Measurements from ENCODE around the gene ZMYND8.

DNA sequence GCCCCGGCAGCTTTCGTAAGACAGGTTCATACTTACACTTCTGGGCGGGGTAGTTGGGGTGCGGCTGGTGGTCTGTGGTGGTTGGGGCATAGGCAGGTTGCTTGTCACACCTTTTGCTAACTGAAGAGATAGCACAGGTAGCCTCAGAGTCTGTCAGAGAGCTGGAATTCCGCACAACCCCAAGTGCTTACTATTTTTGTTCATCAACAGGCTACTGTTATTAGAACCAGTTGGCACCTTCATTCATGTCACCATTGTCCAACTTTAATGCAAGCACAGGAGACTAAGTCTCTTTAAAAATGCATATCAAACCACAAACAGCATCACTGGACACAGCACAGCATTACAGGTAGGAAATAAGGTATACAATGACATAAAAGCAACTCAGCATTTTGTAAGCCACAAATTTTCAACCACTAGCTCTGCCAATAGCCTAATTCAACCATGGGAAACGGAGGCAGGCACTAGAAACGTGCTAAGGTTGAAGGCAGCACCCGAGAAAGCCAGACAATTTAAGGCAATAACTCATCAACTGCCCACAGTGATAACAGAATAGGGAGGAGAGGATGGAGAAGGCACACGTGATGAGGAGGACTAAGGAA is 143.8 kb downstream of the ZMYND8 start:
- TF ChIP-seq, protein P1, sequence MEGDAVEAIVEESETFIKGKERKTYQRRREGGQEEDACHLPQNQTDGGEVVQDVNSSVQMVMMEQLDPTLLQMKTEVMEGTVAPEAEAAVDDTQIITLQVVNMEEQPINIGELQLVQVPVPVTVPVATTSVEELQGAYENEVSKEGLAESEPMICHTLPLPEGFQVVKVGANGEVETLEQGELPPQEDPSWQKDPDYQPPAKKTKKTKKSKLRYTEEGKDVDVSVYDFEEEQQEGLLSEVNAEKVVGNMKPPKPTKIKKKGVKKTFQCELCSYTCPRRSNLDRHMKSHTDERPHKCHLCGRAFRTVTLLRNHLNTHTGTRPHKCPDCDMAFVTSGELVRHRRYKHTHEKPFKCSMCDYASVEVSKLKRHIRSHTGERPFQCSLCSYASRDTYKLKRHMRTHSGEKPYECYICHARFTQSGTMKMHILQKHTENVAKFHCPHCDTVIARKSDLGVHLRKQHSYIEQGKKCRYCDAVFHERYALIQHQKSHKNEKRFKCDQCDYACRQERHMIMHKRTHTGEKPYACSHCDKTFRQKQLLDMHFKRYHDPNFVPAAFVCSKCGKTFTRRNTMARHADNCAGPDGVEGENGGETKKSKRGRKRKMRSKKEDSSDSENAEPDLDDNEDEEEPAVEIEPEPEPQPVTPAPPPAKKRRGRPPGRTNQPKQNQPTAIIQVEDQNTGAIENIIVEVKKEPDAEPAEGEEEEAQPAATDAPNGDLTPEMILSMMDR (conservative IDR thresholded peaks at IDR 0.05) = no peak
- TF ChIP-seq EZH2 (IDR thresholded peaks at IDR 0.05; ENCODE audit: low read depth) = no peak
